Measurements from ENCODE around the gene CYP4F12.

DNA sequence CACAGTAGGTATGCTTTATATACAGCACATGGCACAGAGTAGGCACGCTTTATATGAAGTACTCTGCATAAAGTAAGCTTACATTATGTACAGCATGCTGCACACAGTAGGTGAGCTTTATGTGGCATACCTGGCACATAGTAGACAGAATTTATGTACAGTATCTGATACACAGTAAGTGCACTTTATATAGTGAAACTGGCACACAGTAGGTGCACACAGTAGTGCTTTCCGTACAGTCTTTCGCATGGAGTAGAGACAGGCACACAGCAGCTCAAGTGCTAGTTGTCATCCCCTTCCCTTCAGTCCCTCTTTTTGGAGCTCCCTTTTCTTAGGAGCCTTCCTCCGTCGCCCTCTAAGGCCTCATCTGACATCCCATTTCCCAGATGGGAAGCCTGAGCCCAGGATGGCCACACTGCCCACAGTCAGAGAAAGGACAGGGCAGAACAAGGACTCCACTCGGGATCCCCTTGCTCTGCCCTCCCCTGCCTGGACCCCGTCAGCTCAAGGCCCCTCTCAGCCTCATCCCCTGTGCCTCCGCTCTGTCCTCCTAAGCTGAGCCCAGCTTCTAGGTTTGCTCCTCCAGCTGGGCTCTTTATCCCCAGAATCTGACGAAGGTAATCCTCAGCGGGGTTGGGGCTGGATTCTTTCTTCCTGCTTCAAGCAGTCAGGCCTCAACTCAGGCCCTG is 852 bp upstream of the CYP4F12 start:
- TF ChIP-seq TAF1 (IDR thresholded peaks at IDR 0.05; ENCODE audit: borderline replicate concordance, low read depth, low read length) (no peak), POLR2A (IDR thresholded peaks at IDR 0.05; ENCODE audit: low read depth, low read length) (no peak)

Data from GM12892 (cell line).